ENCODE data around the gene TAF13. TPM values are rescaled to one million over a fixed set of nuclear protein-coding genes. Genes with fewer than 3 reads are reported as not detected.

The TAF13 gene
- total RNA-seq, 1 experiment from 2014 or later, result 23.9 TPM

- no peak for DNase-seq (ENCODE audit: low spot score)
- in situ Hi-C loops (cut with HindIII; ENCODE audit: low sequenced_read_pairs), result no loop called here
Measured at GRCh38 chr1:109094871-109095270, 19.1 kb upstream of the TAF13 start.

DNA sequence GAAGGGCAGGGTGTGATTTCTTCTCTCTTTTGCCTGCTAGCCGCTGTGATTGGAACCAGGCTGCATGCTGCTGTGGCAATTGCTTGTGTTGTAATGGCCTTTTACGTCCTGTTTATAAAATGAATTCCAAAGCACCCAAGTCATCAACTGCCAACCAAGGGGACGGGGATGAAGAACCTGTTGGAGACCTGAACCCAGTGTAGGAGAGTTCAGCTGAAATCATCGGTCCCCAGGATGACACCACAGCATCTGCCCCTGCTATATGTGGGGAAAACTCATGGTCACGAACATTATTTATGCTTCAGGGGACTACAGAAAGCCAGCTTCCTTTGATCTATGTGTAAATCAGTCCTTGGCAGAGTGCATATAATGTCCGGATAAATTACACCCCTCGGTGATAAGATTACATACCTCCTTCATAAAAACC lies 18.6 kb upstream of the TAF13 start:
- no peak for DNase-seq (ENCODE audit: low spot score)
- in situ Hi-C loops (cut with HindIII; ENCODE audit: low sequenced_read_pairs), result no loop called here

GRCh38 chr1:109091839-109092193 lies 16.0 kb upstream of the TAF13 start:
- no peak for DNase-seq (ENCODE audit: low spot score)

DNA sequence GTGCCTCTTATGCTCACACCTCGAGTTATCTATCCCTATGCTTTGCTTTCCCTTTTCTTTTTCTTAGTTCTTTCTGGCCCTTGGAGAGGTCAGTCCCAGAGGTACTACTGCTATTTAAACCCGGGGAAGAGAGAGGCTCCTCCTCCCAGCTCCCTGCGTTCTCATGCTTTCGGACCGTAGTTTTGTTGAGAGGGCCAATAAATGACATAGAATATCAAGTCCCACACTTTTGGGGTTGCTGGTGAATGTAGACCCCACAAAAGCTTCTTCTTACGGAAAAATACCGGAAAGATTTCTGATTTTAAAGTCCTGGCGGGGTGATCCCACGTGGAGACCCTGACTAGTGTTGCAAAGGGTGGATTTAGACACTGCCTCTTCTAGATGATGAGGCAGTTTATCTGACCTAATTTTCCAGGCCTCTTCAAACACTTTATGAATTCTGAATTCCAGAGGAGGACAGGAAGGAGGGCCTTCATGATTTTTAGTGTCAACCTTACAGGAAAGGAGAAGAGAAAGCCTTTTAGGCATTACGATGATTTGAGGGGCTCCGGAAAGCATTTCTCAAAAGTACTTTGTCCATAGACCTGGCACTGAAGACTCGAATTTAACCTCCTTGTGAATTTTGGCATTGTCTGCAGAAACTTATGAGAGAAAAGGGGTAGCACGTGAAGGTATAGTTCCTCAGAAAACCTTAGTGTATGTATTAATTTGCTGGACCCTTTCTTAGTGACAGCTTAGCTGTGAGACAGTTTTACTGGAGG lies 15.5 kb upstream of the TAF13 start:
- in situ Hi-C loops (cut with HindIII; ENCODE audit: low sequenced_read_pairs), result no loop called here
- no peak for DNase-seq (ENCODE audit: low spot score)

More at GRCh38 chr1:109091839-109092193, 16.0 kb upstream of the TAF13 start:
- in situ Hi-C loops (cut with HindIII; ENCODE audit: low sequenced_read_pairs), result no loop called here

GRCh38 chr1:109090196-109091077 lies 14.6 kb upstream of the TAF13 start, which contains the start of gene TMEM167B:
Gene TMEM167B, plus strand, starts transcription at chr1:109090764. Its CDS starts 109 bp downstream, at chr1:109090873.
- in situ Hi-C loops (cut with HindIII; ENCODE audit: low sequenced_read_pairs), result no loop called here
- DNase-seq (ENCODE audit: low spot score), result peak; percentile 96

DNA sequence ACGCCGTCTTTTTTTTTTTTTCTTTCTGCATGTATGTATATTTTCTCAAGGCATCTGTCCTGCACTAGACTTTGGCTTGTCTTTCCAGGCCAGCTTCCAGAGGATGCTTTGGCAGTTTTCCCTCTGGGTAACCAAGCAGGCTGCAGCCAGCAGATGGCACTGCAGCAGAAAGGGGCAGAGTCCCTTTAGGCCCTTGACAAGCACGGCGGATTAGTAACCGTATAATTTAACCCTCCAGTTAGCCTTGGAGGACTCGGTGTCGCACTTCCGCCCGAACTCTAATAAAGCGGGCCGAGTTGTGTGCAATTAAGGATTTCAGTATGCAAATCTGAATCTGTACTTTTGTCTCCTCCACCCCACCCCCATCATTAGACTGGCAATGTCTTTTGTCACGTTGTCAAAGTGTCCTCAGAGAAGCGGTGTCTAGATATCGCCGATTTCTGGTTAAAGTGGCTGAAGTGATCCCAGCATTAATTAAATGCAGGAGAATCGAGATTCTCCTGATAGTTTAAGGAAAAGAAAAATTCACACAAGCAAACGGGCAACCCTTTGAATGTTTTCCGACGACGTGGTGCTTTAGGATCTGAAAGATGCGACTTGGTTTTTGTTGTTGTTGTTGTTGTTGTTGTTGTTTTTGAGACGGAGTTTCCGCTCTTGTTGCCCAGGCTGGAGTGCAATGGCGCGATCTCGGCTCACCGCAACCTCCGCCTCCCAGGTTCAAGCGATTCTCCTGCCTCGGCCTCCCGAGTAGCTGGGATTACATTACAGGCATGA lies 13.6 kb upstream of the TAF13 start:
- DNase-seq (ENCODE audit: low spot score), result peak; percentile 77

GRCh38 chr1:109084563-109085517 lies 9.0 kb upstream of the TAF13 start:
- in situ Hi-C loops (cut with HindIII; ENCODE audit: low sequenced_read_pairs), result no loop called here
- DNase-seq (ENCODE audit: low spot score), result no peak

More for the DNA sequence above, 13.6 kb upstream of the TAF13 start:
- in situ Hi-C loops (cut with HindIII; ENCODE audit: low sequenced_read_pairs), result no loop called here

- in situ Hi-C loops (cut with HindIII; ENCODE audit: low sequenced_read_pairs), result no loop called here
- DNase-seq (ENCODE audit: low spot score), result peak; percentile 24
Measured at GRCh38 chr1:109083923-109084322, 8.1 kb upstream of the TAF13 start.

- in situ Hi-C loops (cut with HindIII; ENCODE audit: low sequenced_read_pairs), result no loop called here
- DNase-seq (ENCODE audit: low spot score), result no peak
Measured at GRCh38 chr1:109083501-109083900, 7.7 kb upstream of the TAF13 start.

DNA sequence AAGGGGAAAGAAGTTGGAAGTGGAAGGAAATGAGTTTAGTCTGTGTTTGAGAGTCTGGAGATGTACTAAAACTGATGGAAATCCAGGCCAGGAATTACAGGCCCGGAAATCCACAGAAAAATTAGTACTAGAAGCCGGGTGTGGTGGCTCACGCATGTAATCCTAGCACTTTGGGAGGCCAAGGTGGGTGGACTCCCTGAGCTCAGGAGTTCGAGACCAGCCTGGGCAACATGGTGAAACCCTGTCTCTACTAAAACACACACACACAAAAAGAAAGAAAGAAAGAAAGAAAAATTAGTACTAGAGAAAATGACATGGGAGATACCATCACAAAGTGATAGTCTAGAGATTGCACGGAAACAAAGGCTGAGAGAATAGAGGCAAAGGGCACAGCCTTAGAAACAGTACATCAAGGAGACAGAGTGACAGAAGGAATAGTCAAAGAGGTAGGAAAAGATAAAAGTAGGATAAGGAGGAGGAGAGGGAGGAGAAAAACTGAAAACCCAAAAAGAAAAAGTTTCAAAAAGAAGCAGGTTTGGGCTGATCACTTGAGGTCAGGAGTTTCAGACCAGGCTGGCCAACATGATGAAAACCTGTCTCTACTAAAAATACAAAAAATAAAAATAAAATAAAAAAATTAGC lies 4.8 kb upstream of the TAF13 start:
- no peak for DNase-seq (ENCODE audit: low spot score)
- in situ Hi-C loops (cut with HindIII; ENCODE audit: low sequenced_read_pairs), result no loop called here

- in situ Hi-C loops (cut with HindIII; ENCODE audit: low sequenced_read_pairs), result no loop called here
- no peak for DNase-seq (ENCODE audit: low spot score)
Measured at GRCh38 chr1:109079240-109079622, 3.4 kb upstream of the TAF13 start.

DNA sequence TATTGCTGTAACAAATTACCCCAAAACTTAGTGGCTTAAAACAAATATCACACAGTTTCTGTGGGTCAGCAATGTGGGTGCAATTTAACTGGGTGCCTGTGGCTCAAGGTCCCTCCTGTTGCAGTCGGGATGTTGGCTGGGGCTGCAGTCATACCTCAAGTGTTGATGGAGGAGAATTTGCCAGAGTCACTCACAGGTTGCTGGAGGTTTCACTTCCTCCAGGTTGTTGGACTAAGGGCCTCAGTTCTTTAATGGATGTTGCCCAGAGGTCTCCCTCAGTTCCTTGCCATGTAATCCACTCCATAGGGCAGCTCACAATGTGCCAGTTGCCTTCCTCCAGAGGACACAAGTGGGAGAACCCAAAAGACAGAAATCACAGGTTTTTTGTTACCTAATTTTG lies 2.5 kb upstream of the TAF13 start:
- in situ Hi-C loops (cut with HindIII; ENCODE audit: low sequenced_read_pairs), result no loop called here

GRCh38 chr1:109069294-109069693 lies 6.5 kb downstream of the TAF13 start:
- in situ Hi-C loops (cut with HindIII; ENCODE audit: low sequenced_read_pairs), result no loop called here
- DNase-seq (ENCODE audit: low spot score), result no peak

More for the DNA sequence above, 2.5 kb upstream of the TAF13 start:
- DNase-seq (ENCODE audit: low spot score), result no peak

GRCh38 chr1:109067883-109068282 lies 7.9 kb downstream of the TAF13 start:
- DNase-seq (ENCODE audit: low spot score), result no peak
- in situ Hi-C loops (cut with HindIII; ENCODE audit: low sequenced_read_pairs), result no loop called here

GRCh38 chr1:109065137-109065536 lies 10.7 kb downstream of the TAF13 start:
- no peak for DNase-seq (ENCODE audit: low spot score)
- in situ Hi-C loops (cut with HindIII; ENCODE audit: low sequenced_read_pairs), result no loop called here

- in situ Hi-C loops (cut with HindIII; ENCODE audit: low sequenced_read_pairs), result no loop called here
Measured at GRCh38 chr1:109061183-109061582, 14.6 kb downstream of the TAF13 start.

DNA sequence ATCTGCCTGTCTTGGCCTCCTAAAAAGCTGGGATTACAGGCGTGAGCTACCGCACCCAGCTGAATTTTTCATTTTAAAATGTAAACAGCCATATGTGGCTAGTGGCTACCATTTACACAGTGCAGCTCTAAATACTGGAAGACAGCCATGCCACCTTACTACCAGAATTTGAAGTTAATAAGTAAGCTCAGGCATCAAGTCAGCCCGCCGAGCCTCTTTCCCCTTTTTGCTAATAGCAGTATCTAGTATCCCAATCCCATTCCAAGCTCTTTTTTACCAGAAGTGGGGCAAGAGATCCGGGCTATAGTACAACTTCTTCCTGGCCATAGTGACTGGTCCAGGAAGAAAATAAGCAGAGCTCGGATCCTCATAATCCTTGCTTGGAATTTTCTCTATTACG lies 15.1 kb downstream of the TAF13 start:
- no peak for DNase-seq (ENCODE audit: low spot score)
- in situ Hi-C loops (cut with HindIII; ENCODE audit: low sequenced_read_pairs), result no loop called here

More at GRCh38 chr1:109061183-109061582, 14.6 kb downstream of the TAF13 start:
- DNase-seq (ENCODE audit: low spot score), result no peak

DNA sequence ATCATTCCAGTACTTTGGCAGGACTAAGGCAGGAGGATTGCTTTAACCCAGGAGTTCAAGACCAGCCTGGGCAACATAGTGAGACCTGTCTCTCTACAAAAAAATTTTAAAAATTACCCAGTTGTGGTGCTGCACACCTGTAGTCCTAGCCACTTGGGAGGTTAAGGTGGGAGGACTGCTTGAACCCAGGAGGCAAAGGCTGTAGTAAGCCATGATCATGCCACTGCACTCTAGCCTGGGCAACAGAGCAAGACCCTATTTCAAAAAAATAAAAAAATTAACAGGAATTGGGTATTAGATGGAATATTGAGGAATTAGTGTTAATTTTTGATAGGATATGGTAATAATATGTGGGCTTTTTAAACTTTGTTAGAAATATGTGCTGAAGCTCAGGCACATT lies 16.8 kb downstream of the TAF13 start:
- no peak for DNase-seq (ENCODE audit: low spot score)
- in situ Hi-C loops (cut with HindIII; ENCODE audit: low sequenced_read_pairs), result no loop called here
